Peyer's patch (tissue), 4 donors: ENCODE data around the gene HECA. TPM values are rescaled to one million over a fixed set of nuclear protein-coding genes. Genes with fewer than 3 reads are reported as not detected.

Source experiments
- DNase-seq, 3 donors: peaks; one replicate each; pipeline ENCODE4 v3.0.0-alpha.2; 2017 to 2019
- H3K27ac ChIP-seq, 4 donors: fragments of 200-600 bp; sonication (generic); one replicate each; pipeline ENCODE4 v1.5.1; 2016 to 2019
- H3K27me3 ChIP-seq, 2 donors: fragments of 200-600 bp; sonication (generic); one replicate each; pipeline ENCODE4 v1.5.1; 2019
- H3K36me3 ChIP-seq, 3 donors: fragments of 200-600 bp; sonication (generic); one replicate each; pipeline ENCODE4 v1.5.1; 2016 to 2019
- H3K4me1 ChIP-seq, 4 donors: fragments of 200-600 bp; sonication (generic); one replicate each; pipeline ENCODE4 v1.5.1; 2016 to 2019
- H3K4me3 ChIP-seq, 4 donors: fragments of 200-600 bp; sonication (generic); 1 replicate in 3 of 4; 2 replicates in 1 of 4; pipeline ENCODE4 v1.5.1; 2016 to 2019; ENCODE audit warnings: mild to moderate bottlenecking in 1 of 4
- H3K9me3 ChIP-seq, 4 donors: fragments of 200-600 bp; sonication (generic); one replicate each; pipeline ENCODE4 v1.5.1; 2016 to 2019; ENCODE audit warnings: mild to moderate bottlenecking in 1 of 4
- POLR2A ChIP-seq, 2 donors: fragments of 450-650 bp; IDR thresholded peaks; one replicate each; pipeline ENCODE4 v1.5.1; 2017; ENCODE audit warnings: antibody characterized with exemption in 2 of 2, mild to moderate bottlenecking in 2 of 2, moderate library complexity in 2 of 2
- total RNA-seq, 4 donors: library from RNA; depleted of rRNA; stranded (reverse); fragments of >200 nt; gene quantifications; one replicate each; pipeline ENCODE4 v1.1.0, GENCODE V29; 2016
- TF ChIP-seq, protein P1 (sequence below), 6 experiments: fragments of 450-650 bp in 4 of 6; fragments of 200-600 bp in 2 of 6; sonication (generic) in 1 of 6; IDR thresholded peaks; one replicate each; pipeline ENCODE4 v1.5.1; 2017 to 2019; ENCODE audit warnings: antibody characterized with exemption in 6 of 6, mild to moderate bottlenecking in 3 of 6, moderate library complexity in 1 of 6

HECA gene
- total RNA-seq, 4 donors from 2014 or later: 43.6 to 60.9 (median 51.6) TPM

GRCh38 chr6:139165324-139165723 is 30.4 kb downstream of the HECA start:
- Histone ChIP-seq H3K27ac (no peak overlapping the region), H3K4me1 (peaks cover 4 to 12% (median 5%) of the 10 kb centered on the region in 4 donors), H3K27me3 (no peaks in the 10 kb centered on the region), H3K36me3 (peaks cover 0 to 21% (median 0%) of the 10 kb centered on the region in 3 donors), H3K9me3 (no peaks in the 10 kb centered on the region), H3K4me3 (no peak overlapping the region)
- TF ChIP-seq, protein P1, sequence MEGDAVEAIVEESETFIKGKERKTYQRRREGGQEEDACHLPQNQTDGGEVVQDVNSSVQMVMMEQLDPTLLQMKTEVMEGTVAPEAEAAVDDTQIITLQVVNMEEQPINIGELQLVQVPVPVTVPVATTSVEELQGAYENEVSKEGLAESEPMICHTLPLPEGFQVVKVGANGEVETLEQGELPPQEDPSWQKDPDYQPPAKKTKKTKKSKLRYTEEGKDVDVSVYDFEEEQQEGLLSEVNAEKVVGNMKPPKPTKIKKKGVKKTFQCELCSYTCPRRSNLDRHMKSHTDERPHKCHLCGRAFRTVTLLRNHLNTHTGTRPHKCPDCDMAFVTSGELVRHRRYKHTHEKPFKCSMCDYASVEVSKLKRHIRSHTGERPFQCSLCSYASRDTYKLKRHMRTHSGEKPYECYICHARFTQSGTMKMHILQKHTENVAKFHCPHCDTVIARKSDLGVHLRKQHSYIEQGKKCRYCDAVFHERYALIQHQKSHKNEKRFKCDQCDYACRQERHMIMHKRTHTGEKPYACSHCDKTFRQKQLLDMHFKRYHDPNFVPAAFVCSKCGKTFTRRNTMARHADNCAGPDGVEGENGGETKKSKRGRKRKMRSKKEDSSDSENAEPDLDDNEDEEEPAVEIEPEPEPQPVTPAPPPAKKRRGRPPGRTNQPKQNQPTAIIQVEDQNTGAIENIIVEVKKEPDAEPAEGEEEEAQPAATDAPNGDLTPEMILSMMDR (IDR thresholded peaks at IDR 0.05): no peak
- TF ChIP-seq POLR2A (IDR thresholded peaks at IDR 0.05): no peak
- no peak for DNase-seq

DNA sequence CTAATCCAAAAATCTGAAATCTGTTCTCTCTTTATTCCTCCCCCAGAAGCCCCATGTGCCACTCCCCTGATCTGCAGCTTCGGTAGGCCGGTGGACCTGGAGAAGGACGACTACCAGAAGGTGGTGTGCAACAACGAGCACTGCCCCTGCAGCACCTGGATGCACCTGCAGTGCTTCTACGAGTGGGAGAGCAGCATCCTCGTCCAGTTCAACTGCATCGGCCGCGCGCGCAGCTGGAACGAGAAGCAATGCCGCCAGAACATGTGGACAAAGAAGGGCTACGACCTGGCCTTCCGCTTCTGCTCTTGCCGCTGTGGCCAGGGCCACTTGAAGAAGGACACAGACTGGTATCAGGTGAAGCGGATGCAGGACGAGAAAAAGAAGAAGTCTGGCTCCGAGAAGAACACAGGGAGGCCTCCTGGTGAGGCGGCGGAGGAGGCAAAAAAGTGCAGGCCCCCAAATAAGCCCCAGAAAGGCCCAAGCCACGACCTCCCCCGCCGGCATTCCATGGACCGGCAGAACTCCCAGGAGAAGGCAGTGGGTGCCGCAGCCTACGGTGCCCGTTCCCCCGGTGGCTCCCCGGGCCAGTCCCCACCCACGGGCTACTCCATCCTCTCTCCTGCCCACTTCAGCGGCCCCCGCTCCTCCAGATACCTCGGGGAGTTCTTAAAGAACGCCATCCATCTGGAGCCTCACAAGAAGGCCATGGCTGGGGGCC is 31.5 kb downstream of the HECA start:
- H3K36me3 ChIP-seq: peaks cover 0 to 21% (median 0%) of the 10 kb centered on the region in 3 donors
- peaks cover 1 to 4% (median 2%) of the 10 kb centered on the region in 4 donors for H3K4me1 ChIP-seq
- TF ChIP-seq POLR2A (IDR thresholded peaks at IDR 0.05): no peak
- TF ChIP-seq, protein P1 (IDR thresholded peaks at IDR 0.05): no peak
- no peak overlapping the region for H3K27ac ChIP-seq
- no peaks in the 10 kb centered on the region for H3K27me3 ChIP-seq
- H3K9me3 ChIP-seq: no peaks in the 10 kb centered on the region
- DNase-seq: no peak
- H3K4me3 ChIP-seq: no peak overlapping the region

DNA sequence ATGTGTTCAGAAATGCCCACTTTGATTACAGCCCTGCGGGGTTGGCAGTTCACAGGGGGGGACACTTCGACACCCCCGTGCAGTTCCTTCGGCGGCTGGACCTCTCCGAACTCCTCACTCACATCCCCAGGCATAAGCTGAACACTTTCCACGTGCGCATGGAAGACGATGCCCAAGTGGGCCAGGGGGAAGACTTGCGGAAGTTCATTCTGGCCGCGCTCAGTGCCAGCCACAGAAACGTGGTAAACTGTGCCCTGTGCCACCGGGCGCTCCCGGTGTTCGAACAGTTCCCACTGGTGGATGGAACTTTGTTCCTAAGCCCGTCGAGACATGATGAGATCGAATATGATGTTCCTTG is 32.1 kb downstream of the HECA start:
- TF ChIP-seq POLR2A (IDR thresholded peaks at IDR 0.05): no peak
- TF ChIP-seq, protein P1 (IDR thresholded peaks at IDR 0.05): no peak
- no peaks in the 10 kb centered on the region for H3K27me3 ChIP-seq
- no peaks in the 10 kb centered on the region for H3K9me3 ChIP-seq

DNA sequence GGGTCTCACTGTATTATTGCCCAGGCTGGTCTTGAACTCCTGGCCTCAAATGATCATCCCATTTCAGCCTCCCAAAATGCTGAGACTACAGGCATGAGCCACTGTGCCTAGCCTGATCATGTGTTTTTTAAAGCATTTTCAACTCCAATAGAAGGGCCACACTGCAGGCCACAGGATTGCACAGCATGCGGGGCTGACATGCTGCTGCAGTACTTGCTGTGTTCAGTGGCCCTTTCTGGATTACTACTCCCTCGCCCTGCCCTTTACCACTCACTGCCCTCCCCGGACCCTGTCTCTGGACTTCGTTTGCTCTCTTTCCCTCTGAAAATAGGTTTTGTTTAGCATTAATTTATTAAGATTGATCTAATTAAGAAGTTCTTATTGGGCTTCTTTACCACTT is 37.3 kb downstream of the HECA start:
- no peaks in the 10 kb centered on the region for H3K9me3 ChIP-seq
- DNase-seq: no peak
- H3K27ac ChIP-seq: no peak overlapping the region
- no peak overlapping the region for H3K4me3 ChIP-seq
- H3K36me3 ChIP-seq: peaks cover 0 to 39% (median 0%) of the 10 kb centered on the region in 3 donors
- peaks cover 0 to 11% (median 0%) of the 10 kb centered on the region in 4 donors for H3K4me1 ChIP-seq
- no peak for TF ChIP-seq POLR2A (IDR thresholded peaks at IDR 0.05)
- TF ChIP-seq, protein P1 (IDR thresholded peaks at IDR 0.05): no peak
- no peaks in the 10 kb centered on the region for H3K27me3 ChIP-seq

More for the DNA sequence above, 32.1 kb downstream of the HECA start:
- no peak overlapping the region for H3K27ac ChIP-seq
- H3K36me3 ChIP-seq: peaks cover 0 to 21% (median 0%) of the 10 kb centered on the region in 3 donors
- H3K4me3 ChIP-seq: no peak overlapping the region
- no peak for DNase-seq
- peaks cover 0 to 4% (median 0%) of the 10 kb centered on the region in 4 donors for H3K4me1 ChIP-seq

DNA sequence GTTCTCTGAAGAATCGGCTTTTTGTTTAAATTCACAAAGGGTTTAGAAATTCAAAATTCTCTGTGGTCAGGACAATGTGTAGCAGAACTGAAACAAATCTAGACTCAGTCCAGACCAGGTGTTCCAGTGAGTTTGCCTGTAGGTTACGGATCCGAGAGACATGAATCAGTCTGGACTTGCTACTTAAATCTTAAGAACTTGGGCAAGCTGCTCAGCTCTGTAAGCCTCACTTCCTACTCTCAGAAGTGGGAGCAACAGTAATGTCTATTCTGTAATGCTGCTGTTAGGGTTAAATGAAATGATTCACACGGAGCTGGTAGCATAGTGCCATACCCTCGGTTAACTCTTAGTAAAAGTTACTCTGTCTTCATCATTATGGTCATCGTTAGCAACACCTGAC is 37.7 kb downstream of the HECA start:
- Histone ChIP-seq H3K36me3 (peaks cover 0 to 39% (median 0%) of the 10 kb centered on the region in 3 donors), H3K27me3 (no peaks in the 10 kb centered on the region), H3K27ac (no peak overlapping the region), H3K4me1 (peaks cover 0 to 11% (median 0%) of the 10 kb centered on the region in 4 donors), H3K4me3 (no peak overlapping the region), H3K9me3 (no peaks in the 10 kb centered on the region)
- TF ChIP-seq, protein P1 (IDR thresholded peaks at IDR 0.05): no peak
- TF ChIP-seq POLR2A (IDR thresholded peaks at IDR 0.05): no peak
- no peak for DNase-seq
